NCI-H187 treated with DMSO at 0.1 percent for 48 hours (cell line): ENCODE data around the gene DNER.

Experiments
- DNase-seq: peaks from one replicate; lab custom pipeline; 2025; lab: John Stamatoyannopoulos, UW

Gene DNER

DNA sequence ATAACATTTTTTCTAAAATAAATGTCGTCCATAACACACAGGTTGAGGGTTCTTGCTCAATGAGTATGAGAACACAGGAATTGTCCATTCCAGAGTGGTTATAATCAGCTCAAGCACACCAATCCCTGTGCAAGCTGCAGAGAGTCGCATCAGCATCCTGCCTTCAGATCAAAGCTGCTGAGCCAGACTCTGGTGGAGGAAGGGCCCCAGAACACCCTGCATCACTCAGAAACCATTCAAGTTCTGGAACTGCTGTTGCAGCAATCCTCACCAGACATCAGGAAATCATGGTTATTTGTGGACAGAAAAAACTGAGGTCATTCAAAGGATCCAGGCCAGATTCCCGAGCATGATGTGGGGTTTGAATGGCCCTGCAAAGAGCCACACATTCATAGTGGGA, 44.5 kb downstream of the DNER start:
- DNase-seq, result no peak

DNA sequence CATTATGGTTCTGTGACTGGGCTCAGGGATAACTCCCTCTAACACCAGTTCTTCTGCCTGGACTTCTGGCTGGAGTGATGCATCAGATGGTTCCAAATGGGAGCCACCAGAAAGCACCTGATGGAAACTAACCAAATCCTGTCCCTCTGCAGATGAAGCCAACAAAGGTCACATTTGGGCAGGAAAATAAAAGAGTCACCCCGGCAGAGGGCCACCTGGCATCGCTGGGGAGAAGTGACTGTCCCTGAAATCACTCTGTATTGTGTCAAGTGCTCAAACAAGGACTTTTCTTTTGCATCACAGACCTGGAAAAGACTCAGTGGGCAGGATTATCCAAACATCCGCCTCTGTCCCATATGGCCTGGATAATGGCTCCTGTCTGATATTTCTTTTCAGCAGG, 47.5 kb downstream of the DNER start:
- no peak for DNase-seq

DNA sequence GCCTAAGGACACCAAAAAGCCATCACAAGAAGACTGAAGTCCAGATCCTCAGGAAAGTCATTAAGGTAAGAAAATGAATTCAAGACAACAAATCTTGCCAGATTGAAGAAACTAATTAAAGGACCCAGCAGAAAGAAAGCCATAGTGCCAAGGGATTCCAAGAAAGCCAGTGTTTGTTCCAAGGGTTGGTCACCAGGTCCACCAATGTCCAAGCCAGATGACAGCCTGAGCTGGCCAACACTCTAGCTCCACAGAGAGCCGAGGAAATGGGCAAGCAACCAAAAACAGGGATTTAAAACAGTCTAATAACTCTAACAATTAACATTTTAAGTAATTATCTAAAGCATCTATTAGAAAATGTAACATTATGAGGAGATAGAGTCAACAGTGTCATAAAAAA, 49.2 kb downstream of the DNER start:
- DNase-seq, result no peak

DNA sequence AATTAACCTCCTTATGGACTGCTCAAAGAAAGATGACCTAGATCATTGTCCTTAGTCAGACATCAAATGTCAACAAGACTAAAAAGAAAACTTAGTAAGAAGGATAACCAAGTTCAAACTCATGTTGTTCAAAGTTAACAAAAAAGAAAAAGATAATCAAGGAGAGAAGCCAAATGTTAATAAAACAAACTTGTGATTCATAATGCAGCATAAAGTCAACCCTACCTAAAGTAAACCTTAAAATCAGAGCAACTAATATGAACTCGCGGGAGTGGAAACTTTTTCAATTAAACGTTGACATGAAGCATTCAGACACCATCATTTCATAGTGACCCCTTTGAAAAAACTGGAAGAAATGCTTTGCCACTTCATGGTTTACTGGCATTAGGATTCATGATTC, 52.9 kb downstream of the DNER start:
- DNase-seq, result no peak

DNA sequence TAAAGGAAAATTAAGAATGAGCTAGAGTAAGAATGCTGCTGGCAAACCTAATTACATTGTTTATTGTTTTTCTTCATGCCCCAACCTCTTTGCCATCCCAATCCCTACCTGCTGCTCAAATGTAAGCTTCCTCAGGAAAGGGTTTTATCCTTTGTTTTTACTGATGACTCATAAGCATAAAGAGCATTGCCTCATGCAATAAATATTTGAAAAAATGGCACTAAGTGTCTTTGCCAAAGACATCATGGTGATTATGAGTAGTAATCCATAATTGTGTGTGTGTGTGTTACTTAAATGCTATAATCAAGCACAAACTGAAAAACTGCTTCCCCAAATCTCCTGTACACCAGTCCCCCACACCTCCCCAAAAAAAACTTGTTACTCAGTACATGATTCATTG, 53.4 kb downstream of the DNER start:
- no peak for DNase-seq

DNA sequence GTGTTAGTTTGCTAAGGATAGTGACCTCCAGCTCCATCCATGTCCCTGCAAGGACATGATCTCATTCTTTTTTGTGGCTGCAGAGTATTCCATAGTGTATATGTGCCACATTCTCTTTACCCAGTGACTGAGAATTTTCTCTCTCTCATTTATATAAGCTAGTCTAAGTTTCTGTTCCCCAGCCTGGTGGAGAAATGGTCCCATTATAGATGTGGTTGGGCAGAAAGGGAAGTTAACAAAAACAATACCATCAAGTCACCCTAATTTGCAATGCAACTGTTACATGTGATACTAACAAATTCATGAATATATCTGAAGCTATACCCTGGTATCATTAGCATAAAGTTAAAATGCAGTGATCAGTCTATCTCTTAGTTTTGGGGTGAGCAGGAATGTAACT, 54.0 kb downstream of the DNER start:
- no peak for DNase-seq

DNA sequence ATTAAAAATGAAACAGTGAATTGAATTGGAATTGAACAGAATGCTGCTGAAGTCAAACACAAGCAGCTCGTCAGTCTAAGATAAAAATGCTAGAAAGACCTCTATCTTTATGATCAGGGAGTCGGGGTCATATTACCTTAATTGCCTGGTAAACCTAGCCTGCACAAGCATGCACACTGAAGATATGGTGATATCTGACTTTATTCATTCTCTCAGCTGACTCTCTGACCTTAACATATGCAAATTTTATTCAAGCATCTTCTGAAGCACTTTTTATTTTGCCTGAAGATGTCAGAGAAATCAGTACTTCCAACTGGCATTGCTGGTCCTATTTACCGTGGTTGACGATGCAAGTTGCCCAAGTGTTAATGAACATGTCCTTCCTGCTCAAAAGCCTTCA, 56.4 kb downstream of the DNER start:
- no peak for DNase-seq

DNA sequence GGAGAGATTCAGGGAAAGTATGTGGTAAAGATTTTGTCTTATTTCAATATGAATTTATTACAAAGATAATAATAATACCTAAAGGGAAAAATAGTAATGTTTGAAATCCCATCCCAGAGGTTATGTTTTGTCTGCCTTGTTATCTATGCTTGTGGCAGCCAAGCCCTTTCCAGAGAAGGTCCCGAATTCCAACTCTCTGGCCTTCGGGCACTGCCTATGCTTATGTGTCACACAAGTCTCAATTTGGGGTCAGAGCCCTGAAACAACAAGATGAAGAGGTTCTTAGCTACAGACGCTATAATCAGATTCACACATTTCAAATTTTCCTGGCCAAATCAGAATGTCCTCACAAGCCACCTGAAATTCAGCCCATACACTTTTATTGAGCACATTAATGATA, 59.9 kb downstream of the DNER start:
- no peak for DNase-seq

DNA sequence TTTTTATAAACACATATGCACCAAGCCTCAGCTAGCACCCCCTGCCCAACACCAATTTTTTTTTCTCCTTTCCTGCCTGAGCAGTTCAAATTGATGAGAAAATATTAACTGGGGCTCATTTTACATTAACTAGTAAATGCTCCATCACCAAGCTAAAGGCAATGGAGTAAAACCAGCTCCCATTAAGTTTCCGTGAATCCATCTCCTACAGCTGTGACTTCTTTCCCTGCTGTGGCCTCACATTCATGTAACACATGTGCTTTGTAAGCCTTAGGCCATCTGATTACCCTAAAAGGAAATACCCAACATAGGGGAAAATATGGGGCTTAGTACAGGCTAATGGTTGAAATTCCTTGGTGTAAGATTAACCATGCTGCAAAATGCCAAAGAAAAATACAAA, 60.8 kb downstream of the DNER start:
- DNase-seq, result no peak

DNA sequence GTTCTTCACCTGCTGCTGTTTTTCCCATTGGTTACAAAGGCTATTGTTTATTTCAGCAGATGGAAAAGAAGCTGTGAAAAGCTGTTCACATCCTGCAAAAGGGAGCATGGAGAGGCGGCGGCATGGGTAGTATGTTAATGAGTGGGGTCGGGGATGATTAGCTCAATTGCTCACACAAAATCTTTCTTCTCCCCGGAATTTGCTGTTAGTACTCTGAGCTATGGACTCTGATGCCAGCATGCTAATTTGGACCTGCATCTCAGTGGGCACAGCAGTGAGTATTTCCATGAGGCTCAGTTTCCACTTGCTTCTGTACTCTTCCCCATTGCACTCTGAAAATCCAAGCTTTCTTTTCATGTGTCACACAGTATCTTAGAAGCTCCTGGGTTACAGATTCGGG, 61.6 kb downstream of the DNER start:
- no peak for DNase-seq

DNA sequence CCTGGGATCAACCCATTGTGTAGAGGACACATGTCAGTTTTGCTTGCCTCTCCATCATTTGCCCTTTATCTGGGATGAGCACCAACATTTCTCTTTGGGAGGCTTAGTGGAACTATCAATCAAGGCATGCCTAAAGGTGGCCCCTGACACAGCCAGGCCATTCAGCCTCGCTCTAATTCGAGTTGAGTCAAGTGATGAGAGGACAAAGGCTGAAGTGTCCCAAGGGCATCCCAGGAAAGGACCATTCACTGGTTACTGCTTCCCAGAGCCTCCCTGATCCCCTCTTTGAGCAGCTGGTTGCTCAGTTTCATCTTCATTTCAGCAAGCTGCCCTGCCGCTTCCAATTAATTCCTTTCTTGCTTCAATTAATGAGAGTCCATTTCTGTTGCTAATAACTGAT, 63.5 kb downstream of the DNER start:
- DNase-seq, result no peak

DNA sequence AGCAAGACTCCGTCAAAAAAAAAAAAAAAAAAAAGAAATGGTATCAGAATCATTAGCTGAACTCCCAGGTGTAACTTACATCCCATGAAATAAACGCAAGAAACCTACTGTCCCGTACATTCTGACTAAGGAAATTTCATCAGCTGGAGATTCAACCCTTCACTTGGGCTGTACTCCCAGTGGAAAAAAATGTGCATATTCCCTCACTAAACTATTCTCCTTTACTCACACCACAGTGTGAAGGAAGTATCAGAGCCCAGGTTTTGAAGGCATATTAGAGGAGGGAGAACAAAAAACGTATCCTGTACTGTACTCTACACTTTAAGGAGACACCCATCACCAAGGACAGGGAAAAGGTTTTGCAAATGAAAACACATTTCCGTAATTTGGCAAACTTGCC, 64.3 kb downstream of the DNER start:
- no peak for DNase-seq

DNA sequence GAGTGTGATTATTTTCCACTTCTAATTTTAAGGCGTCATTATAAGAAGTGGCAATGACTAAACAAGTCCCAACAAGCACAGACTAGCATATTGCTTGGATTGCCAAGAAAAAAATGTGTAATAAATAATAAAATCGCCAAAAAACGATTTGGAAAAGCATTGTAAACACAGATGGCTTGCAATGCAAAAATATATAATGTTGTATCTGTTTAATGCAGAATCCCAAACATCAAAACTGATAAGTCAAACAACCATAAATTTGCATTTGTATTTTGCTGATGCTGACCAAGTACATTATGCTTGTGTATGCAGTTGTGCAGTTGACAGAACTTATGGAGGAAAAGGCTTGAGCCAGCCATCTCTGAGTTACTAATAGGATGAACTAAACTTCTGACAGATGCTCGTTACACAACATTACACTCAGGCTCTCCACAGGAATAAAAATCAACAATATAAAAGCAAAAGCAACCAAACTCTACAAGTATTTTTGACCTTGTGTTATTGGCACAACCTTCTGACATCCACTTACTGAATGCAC, 68.1 kb downstream of the DNER start:
- no peak for DNase-seq

DNA sequence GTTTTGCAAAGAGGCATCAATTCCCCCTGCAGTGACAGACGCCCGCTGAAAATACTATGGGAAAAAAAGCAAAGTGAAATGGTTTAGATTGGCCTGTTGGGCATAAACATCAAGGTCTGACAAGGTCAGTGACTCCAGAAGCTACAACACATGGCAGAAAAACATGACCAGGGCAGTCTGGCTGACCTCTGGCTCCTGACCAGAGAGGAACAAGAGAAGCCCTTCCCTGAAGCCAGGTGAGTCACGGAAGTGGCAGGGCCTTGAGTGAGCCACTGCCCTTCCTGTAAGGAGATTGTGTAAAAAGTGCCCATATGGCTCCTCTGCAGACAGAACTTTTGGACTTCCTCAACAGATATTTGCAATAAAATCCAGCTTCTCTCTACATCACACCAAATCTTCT, 72.0 kb downstream of the DNER start:
- DNase-seq, result no peak

DNA sequence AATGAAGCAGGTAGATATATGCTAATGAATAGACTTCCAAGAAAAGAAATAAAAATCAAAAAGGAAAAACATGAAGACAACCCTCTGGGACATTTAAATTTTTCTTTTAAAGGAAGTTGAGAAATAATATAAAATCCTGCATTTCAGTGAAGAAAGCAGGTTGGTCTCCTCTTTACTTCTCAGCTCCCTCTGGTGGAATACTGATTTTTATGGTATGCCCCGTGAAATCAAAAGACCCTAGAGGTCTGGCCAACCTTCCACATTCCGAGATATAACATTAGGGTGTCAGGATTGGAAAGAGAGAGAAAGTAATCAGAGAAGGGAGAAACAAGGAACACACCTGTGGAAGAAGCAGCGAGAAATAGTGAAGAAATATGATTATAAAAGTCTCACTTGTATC, 72.7 kb downstream of the DNER start:
- DNase-seq, result no peak

DNA sequence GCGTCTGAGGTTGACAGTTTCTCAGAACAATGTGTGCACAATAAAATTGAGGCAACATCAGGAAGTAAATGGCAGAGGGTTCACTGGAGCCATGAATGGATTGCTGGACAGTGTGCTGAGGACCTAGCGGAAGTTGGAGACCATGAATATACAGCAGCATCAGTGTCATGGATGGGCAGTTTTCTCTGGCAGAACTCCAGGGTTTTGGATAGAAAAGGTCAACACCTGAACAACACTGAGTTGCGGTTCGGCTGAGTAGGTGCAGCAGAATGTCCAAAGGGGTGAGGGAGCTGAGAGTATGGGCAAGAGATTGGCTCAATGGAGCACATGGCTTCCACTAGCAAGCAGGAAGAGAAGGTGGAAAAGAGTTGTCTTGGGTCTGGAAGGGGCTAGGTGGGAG, 73.7 kb downstream of the DNER start:
- no peak for DNase-seq

DNA sequence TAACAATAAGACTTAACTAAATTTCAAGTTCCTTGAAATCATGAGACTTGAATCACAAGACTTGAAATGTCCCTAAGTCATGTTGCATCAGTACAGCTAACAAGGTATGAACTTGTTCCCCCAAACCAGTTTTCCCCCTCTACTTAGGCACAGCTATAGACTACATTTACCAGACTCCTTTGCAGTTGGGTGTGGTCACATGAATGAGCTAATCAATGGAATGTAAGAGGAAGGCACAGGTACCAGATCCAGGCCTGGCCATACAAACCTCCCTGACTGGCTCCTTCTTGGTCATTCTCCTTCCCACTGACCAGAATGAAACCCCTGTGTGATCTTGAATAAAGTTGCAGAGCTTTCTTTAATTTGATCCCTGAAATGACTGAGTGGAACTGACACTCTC, 77.8 kb downstream of the DNER start:
- DNase-seq, result no peak

DNA sequence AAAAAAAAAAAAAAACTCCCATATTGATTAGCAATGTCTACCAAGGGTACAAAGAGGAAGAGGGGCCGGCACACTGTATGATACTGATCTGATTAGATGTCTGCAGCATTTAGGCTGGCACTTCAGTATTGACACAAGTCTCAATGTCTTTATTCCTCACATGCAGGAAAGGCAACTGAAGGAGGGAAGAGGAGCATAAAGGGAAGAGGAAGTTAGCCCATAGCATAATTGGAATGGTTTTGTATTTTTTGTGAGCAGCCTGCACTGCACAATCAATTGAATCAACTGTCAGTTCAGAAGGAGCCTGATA, 79.0 kb downstream of the DNER start:
- DNase-seq, result no peak

DNA sequence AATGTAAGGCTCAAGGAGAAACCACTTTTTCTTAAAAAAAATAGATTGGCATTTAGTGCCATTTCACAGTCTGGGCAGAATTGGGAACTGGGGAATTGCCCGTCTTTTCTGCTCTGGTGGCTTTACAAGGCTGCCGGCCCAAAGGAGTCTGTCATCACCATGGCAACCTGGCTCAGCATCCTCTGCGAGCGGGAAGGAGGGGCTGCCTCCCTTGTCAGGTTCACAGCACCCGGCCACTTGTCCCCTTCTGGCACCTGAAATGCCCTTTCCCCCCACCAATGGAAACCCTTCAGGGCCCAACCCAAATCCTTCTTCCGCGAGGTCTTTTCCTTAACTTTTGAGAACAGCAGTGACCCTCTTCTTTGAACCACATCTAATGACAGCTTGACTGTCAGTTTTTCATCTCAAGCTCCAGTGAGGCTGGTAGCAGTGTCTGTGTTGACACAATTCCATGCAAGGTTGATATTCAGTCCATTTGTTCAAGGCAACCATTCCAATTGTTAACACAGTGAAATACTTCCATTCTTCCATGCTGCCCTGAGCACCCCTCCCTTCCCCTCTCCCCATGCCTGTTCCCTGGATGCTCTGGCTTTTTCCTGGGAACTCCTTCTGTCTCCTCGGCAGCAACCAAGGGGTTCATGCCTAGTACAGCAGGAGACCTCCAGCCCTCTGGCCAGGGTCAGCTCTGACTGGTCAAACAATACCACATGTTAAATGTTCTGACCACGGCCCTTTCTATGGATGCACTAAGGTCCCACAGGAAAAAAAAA, 79.6 kb downstream of the DNER start:
- DNase-seq, result no peak

DNA sequence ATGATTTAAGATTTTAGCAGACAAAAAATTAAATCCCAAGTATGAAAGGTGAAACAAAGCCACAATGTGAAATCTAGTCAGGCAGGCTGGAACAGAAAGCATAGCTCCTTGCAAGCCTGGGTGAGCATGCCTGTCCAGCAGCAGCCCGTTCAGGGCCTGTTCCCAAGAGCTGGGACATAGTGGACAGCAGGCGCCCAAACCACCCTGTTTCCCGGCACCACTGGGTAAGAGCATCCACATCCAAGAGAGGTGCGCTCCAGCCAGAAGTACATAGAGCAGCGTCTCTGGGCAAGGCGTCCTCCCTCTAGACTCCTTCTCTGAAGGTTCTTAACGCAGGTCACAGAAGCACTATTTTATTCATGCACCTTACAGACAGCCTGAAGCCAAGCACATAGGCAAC, 80.8 kb downstream of the DNER start:
- no peak for DNase-seq

DNA sequence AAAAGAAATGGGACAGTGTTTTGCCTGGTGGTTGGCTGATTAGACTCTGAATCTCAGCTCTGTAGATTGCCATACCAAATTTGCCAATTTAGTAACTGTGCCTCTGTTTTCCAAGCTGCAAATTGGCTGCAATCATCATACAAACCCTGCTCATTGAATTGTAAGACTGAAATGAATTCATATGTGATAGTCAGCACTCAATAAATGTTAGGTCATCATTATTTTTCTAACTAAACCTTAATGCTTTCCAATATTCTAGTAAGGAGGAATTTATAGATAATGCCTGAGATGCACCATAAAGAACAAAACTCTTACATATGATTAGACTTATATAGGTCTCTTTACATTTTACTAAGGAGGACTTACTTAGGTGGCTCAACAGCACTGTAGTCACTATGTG, 85.3 kb downstream of the DNER start:
- no peak for DNase-seq

DNA sequence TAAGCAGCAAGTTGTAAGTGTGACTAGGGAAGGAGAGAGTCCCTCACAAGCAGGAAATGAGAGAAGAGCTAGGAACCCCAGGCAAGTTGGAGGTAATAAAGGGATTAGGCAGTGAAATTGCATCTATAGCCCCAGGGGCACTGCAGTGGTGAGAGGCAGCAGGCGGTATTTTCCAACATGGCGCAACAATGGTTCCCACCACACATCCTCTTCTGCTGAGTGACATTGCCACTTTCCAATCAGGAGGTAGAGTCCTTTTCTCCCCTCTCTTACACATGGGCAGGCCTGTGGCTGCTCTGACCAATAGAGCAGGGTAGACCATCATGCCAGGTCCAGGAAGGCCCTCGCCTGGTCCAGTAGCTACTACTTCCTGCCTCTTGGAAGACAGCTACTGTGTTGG, 86.6 kb downstream of the DNER start:
- no peak for DNase-seq

DNA sequence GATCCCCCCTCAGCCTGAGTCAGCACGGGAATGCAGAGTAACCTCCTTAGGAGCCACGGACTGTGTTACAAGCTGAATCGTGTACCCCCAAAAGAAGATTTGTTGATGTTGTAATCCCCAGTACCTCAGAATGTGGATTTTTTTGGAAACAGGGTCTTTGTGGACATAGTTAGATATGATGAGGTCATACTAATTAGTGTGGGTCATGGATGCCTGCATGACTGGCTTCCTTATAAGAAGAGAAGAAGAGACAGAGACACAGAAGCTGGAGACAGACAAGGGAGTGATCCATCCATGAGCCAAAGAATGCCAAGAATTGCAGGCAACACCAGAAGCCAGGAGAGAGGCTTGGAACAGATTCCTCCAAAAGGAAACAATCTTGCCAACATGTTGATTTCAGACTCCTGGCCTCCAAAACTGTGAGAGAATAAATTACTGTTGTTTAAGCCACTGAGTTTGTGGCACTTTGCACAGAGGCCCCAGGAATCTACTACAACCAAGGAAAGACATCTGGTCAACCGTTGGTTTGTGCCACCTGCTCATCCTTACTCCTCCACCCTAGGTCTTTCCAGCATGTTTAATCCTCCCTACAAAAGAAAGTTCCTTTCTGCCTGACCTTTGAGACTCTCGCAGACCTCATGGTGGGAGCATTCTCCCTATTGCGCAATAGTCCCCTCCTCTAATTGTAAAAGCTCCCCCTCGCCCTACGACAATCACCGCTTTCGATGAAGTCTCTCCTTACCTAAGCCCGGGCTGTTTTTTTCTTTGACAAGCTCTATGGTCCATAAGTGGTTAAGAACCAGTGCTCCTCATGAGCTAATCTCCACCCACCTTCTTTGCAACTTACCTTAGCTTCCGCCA, 91.6 kb downstream of the DNER start:
- no peak for DNase-seq

DNA sequence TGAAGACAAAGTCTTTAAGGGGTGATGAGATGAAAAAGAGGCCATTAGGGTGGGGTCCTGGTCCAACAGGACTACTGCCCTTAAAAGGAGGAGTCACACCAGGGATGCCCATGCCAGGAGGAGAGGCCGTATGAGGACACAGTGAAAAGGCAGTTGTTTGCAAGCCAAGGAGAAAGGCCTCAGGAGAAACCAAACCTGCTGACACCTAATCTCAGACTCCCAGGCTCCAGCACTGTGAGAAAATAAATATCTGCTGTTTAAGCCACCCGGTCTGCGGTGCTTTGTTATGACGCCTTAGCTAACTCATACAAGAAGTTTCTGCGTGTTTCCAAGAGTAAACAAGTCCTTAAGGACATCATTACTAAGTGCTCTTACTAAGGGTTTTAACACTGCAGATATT, 93.6 kb downstream of the DNER start:
- DNase-seq, result no peak
